ENCODE data around the gene TMEM135.

TMEM135 gene

GRCh38 chr11:87256694-87257340 lies 219.1 kb downstream of the TMEM135 start:
- H3K36me3 ChIP-seq (ENCODE audit: control insufficient read depth in 1 of 2, insufficient read depth in 2 of 2, low read depth in 1 of 2, low read length in 2 of 2) = no peaks in the 10 kb centered on the region
- H3K9ac ChIP-seq (ENCODE audit: low read length) = no peak overlapping the region
- peaks cover 4% of the 10 kb centered on the region for H3K79me1 ChIP-seq (replicated peaks; ENCODE audit: low read length, poor library complexity, severe bottlenecking)
- no peak overlapping the region for H2BK5ac ChIP-seq (ENCODE audit: low read depth, low read length, poor library complexity, severe bottlenecking)
- DNase-seq = no peak
- H3K4me2 ChIP-seq (ENCODE audit: low read length, poor library complexity, severe bottlenecking) = no peak overlapping the region
- no peak overlapping the region for H3K27ac ChIP-seq (ENCODE audit: low read length, poor library complexity, severe bottlenecking)
- no peak overlapping the region for H2BK15ac ChIP-seq (ENCODE audit: low read depth, poor library complexity, severe bottlenecking)
- no peak overlapping the region for H2AFZ ChIP-seq (ENCODE audit: low read depth, low read length)
- no CpG with 5 or more reads among the region's 1 CpG for WGBS
- no peak overlapping the region for H3K4me3 ChIP-seq (ENCODE audit: insufficient read depth in 1 of 2, low read depth in 1 of 2, low read length in 2 of 2)
- H3K4me1 ChIP-seq (ENCODE audit: control insufficient read depth, insufficient read depth, low read depth, low read length) = no peaks in the 10 kb centered on the region
- no peak overlapping the region for H3K18ac ChIP-seq (ENCODE audit: low read depth in 1 of 2, low read length in 2 of 2)
- no peak overlapping the region for H4K8ac ChIP-seq (ENCODE audit: low read length)
- no peak overlapping the region for H2BK120ac ChIP-seq (ENCODE audit: low read depth, low read length)
- no peak overlapping the region for H3K23ac ChIP-seq (ENCODE audit: low read length in 2 of 2)
- no peaks in the 10 kb centered on the region for H3K27me3 ChIP-seq (ENCODE audit: control insufficient read depth in 1 of 2, insufficient read depth in 1 of 2, low read length in 2 of 2)
- no peak overlapping the region for H2BK12ac ChIP-seq (ENCODE audit: low read length in 2 of 2)
- H4K91ac ChIP-seq (ENCODE audit: low read length) = no peak overlapping the region
- no peak overlapping the region for H3K4ac ChIP-seq (ENCODE audit: low read depth in 1 of 2, low read length in 2 of 2)
- H2AK5ac ChIP-seq (ENCODE audit: low read length, severe bottlenecking) = no peak overlapping the region
- no peaks in the 10 kb centered on the region for H3K9me3 ChIP-seq (ENCODE audit: control insufficient read depth, low read length)
- H3K14ac ChIP-seq (ENCODE audit: low read length in 2 of 2) = no peak overlapping the region

GRCh38 chr11:87258171-87258833 lies 220.6 kb downstream of the TMEM135 start:
- Histone ChIP-seq H3K23ac (ENCODE audit: low read length in 2 of 2) (peak overlapping the region in 1 of 2 experiments; percentile 52), H3K36me3 (ENCODE audit: control insufficient read depth in 1 of 2, insufficient read depth in 2 of 2, low read depth in 1 of 2, low read length in 2 of 2) (no peaks in the 10 kb centered on the region), H2BK12ac (ENCODE audit: low read length in 2 of 2) (no peak overlapping the region), H2BK5ac (ENCODE audit: low read depth, low read length, poor library complexity, severe bottlenecking) (no peak overlapping the region), H2BK15ac (ENCODE audit: low read depth, poor library complexity, severe bottlenecking) (no peak overlapping the region), H3K27ac (ENCODE audit: low read length, poor library complexity, severe bottlenecking) (no peak overlapping the region), H3K27me3 (ENCODE audit: control insufficient read depth in 1 of 2, insufficient read depth in 1 of 2, low read length in 2 of 2) (no peaks in the 10 kb centered on the region), H3K79me1 (replicated peaks; ENCODE audit: low read length, poor library complexity, severe bottlenecking) (peaks cover 4% of the 10 kb centered on the region), H4K8ac (ENCODE audit: low read length) (no peak overlapping the region), H3K18ac (ENCODE audit: low read depth in 1 of 2, low read length in 2 of 2) (no peak overlapping the region), H3K4me1 (ENCODE audit: control insufficient read depth, insufficient read depth, low read depth, low read length) (no peaks in the 10 kb centered on the region), H3K4ac (ENCODE audit: low read depth in 1 of 2, low read length in 2 of 2) (no peak overlapping the region), H2BK120ac (ENCODE audit: low read depth, low read length) (no peak overlapping the region), H2AFZ (ENCODE audit: low read depth, low read length) (no peak overlapping the region), H3K9ac (ENCODE audit: low read length) (no peak overlapping the region), H3K4me3 (ENCODE audit: insufficient read depth in 1 of 2, low read depth in 1 of 2, low read length in 2 of 2) (no peak overlapping the region), H3K9me3 (ENCODE audit: control insufficient read depth, low read length) (no peaks in the 10 kb centered on the region), H4K91ac (ENCODE audit: low read length) (no peak overlapping the region), H3K14ac (ENCODE audit: low read length in 2 of 2) (no peak overlapping the region), H3K4me2 (ENCODE audit: low read length, poor library complexity, severe bottlenecking) (no peak overlapping the region), H2AK5ac (ENCODE audit: low read length, severe bottlenecking) (no peak overlapping the region)
- 100% methylated on average over 1 of the region's 1 CpG for WGBS
- no peak for DNase-seq

GRCh38 chr11:87259736-87260135 lies 222.0 kb downstream of the TMEM135 start:
- Histone ChIP-seq H4K91ac (ENCODE audit: low read length) (no peak overlapping the region), H3K27ac (ENCODE audit: low read length, poor library complexity, severe bottlenecking) (no peak overlapping the region), H3K27me3 (ENCODE audit: control insufficient read depth in 1 of 2, insufficient read depth in 1 of 2, low read length in 2 of 2) (no peaks in the 10 kb centered on the region), H2AK5ac (ENCODE audit: low read length, severe bottlenecking) (no peak overlapping the region), H2AFZ (ENCODE audit: low read depth, low read length) (no peak overlapping the region), H2BK5ac (ENCODE audit: low read depth, low read length, poor library complexity, severe bottlenecking) (no peak overlapping the region), H3K4me2 (ENCODE audit: low read length, poor library complexity, severe bottlenecking) (no peak overlapping the region), H3K4me1 (ENCODE audit: control insufficient read depth, insufficient read depth, low read depth, low read length) (no peaks in the 10 kb centered on the region), H3K23ac (ENCODE audit: low read length in 2 of 2) (no peak overlapping the region), H2BK12ac (ENCODE audit: low read length in 2 of 2) (no peak overlapping the region), H4K8ac (ENCODE audit: low read length) (no peak overlapping the region), H3K18ac (ENCODE audit: low read depth in 1 of 2, low read length in 2 of 2) (no peak overlapping the region), H3K4ac (ENCODE audit: low read depth in 1 of 2, low read length in 2 of 2) (no peak overlapping the region), H3K79me1 (replicated peaks; ENCODE audit: low read length, poor library complexity, severe bottlenecking) (peaks cover 4% of the 10 kb centered on the region), H2BK15ac (ENCODE audit: low read depth, poor library complexity, severe bottlenecking) (no peak overlapping the region), H3K9ac (ENCODE audit: low read length) (no peak overlapping the region), H3K9me3 (ENCODE audit: control insufficient read depth, low read length) (no peaks in the 10 kb centered on the region), H2BK120ac (ENCODE audit: low read depth, low read length) (no peak overlapping the region), H3K36me3 (ENCODE audit: control insufficient read depth in 1 of 2, insufficient read depth in 2 of 2, low read depth in 1 of 2, low read length in 2 of 2) (no peaks in the 10 kb centered on the region), H3K4me3 (ENCODE audit: insufficient read depth in 1 of 2, low read depth in 1 of 2, low read length in 2 of 2) (no peak overlapping the region), H3K14ac (ENCODE audit: low read length in 2 of 2) (no peak overlapping the region)
- DNase-seq = no peak
- 100% methylated on average over 1 of the region's 1 CpG for WGBS

GRCh38 chr11:87260811-87261210 lies 223.1 kb downstream of the TMEM135 start:
- no peak overlapping the region for H3K4ac ChIP-seq (ENCODE audit: low read depth in 1 of 2, low read length in 2 of 2)
- no peak overlapping the region for H3K14ac ChIP-seq (ENCODE audit: low read length in 2 of 2)
- H3K4me1 ChIP-seq (ENCODE audit: control insufficient read depth, insufficient read depth, low read depth, low read length) = no peaks in the 10 kb centered on the region
- no peak overlapping the region for H3K9ac ChIP-seq (ENCODE audit: low read length)
- H3K18ac ChIP-seq (ENCODE audit: low read depth in 1 of 2, low read length in 2 of 2) = no peak overlapping the region
- DNase-seq = no peak
- H3K4me3 ChIP-seq (ENCODE audit: insufficient read depth in 1 of 2, low read depth in 1 of 2, low read length in 2 of 2) = no peak overlapping the region
- no peak overlapping the region for H2AK5ac ChIP-seq (ENCODE audit: low read length, severe bottlenecking)
- H2BK120ac ChIP-seq (ENCODE audit: low read depth, low read length) = no peak overlapping the region
- WGBS = 70% methylated on average over 3 of the region's 3 CpGs
- H4K91ac ChIP-seq (ENCODE audit: low read length) = no peak overlapping the region
- H3K27me3 ChIP-seq (ENCODE audit: control insufficient read depth in 1 of 2, insufficient read depth in 1 of 2, low read length in 2 of 2) = no peaks in the 10 kb centered on the region
- H3K4me2 ChIP-seq (ENCODE audit: low read length, poor library complexity, severe bottlenecking) = no peak overlapping the region
- no peak overlapping the region for H2BK12ac ChIP-seq (ENCODE audit: low read length in 2 of 2)
- no peak overlapping the region for H2BK15ac ChIP-seq (ENCODE audit: low read depth, poor library complexity, severe bottlenecking)
- peaks cover 4% of the 10 kb centered on the region for H3K79me1 ChIP-seq (replicated peaks; ENCODE audit: low read length, poor library complexity, severe bottlenecking)
- no peak overlapping the region for H2BK5ac ChIP-seq (ENCODE audit: low read depth, low read length, poor library complexity, severe bottlenecking)
- no peaks in the 10 kb centered on the region for H3K36me3 ChIP-seq (ENCODE audit: control insufficient read depth in 1 of 2, insufficient read depth in 2 of 2, low read depth in 1 of 2, low read length in 2 of 2)
- no peaks in the 10 kb centered on the region for H3K9me3 ChIP-seq (ENCODE audit: control insufficient read depth, low read length)
- no peak overlapping the region for H4K8ac ChIP-seq (ENCODE audit: low read length)
- no peak overlapping the region for H2AFZ ChIP-seq (ENCODE audit: low read depth, low read length)
- no peak overlapping the region for H3K27ac ChIP-seq (ENCODE audit: low read length, poor library complexity, severe bottlenecking)
- no peak overlapping the region for H3K23ac ChIP-seq (ENCODE audit: low read length in 2 of 2)

All from mesenchymal stem cell (in vitro differentiated cells and primary cell).